Fibroblast of skin of left biceps (primary cell): Measurements from ENCODE around the gene CTSW.

ENCODE experiments used
- DNase-seq, 2 experiments: peaks; one replicate each; pipeline ENCODE4 v3.0.0-alpha.2; 2013; ENCODE audit warnings: low read depth in 2 of 2

CTSW gene

GRCh38 chr11:65867284-65868071, 12.2 kb upstream of the CTSW start:
- no peak for DNase-seq

DNA sequence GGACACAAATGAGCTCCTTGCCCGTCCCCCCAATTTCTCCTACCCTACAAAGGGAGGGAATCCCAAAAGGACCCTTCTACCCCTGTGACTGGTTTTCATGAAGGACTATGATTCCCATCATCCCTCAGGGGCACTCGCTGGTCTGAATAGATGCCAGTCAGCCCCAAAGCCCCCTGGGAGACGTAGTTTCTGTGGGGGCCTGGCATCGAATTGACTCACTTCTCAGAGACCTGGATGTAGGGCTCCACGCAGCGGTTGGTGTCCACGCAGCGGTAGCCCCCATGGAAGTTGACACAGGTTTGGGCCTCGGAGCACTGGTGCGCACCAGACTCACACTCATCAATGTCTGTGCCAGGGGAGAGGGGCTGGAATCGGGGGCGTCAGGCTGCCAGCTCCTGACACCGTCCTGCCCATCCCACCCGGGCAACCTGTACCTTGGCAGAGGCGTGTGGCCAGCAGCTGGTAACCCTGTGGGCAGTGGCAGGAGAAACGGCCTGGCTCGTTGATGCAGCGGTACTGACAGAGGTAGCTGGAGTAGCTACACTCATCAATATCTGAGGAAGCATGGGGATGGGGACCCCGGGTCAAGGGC, 11.5 kb upstream of the CTSW start:
- no peak for DNase-seq

- no peak for DNase-seq
Observed at GRCh38 chr11:65868907-65869306, 10.7 kb upstream of the CTSW start.

- no peak for DNase-seq
Observed at GRCh38 chr11:65869643-65870306, 9.9 kb upstream of the CTSW start.

DNA sequence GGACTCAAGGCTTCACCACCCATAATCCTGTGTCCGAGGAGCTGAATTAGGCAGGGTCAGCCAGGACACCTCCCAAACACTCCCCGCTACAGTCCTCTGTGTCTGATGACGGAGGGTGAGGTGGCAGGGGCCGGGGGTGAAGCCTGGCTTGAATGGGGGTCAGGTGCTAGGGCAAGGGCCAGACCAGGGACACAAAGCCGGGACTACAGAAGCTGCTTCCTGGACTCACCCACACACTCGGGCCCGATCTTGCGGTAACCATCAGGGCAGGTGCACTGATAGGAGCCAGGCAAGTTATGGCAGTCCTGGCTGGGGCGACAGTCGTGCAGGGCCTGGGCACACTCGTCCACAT, 9.4 kb upstream of the CTSW start:
- DNase-seq = no peak

GRCh38 chr11:65870706-65871681, 8.6 kb upstream of the CTSW start:
- DNase-seq = no peak

- DNase-seq = no peak
Observed at GRCh38 chr11:65871811-65872548, 7.7 kb upstream of the CTSW start.

DNA sequence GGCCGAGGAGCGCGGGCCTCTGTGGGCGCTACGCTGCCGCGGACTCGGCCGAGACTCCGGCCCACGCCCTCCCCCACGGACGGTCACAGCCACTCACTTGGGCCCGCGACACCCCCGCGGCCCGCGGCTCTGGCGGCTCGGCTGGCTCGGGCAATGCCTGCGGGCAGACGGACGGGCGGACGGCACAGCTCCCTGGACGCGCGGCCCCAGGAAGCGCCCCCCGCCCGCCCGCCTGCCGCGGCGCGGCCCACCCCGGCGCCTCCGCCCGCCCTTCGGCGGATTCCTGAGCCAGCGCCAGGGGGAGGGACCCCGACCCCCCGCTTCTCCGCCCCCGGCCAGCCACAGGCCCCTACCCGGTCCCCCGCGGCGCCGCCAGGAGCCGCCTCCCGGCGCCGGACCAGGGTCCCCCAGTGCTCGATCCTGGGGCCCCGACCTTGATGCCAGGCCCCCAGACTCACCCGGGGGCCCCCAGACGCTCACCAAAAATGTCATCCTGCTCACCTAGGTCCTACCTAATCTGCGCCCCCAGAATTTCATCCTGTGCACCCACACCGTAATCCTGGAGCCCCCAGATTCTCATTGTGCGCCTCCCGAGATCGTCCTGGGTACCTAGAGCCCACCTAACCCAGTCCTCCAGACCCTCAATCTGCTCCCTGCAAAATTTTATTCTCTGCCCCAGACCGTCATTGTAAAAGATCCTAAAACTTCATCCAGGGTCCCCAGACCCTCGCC, 6.9 kb upstream of the CTSW start, which contains the start of gene EFEMP2:
Gene EFEMP2 (minus strand): TSS at position 215 of the 732 bp plus-strand sequence. CDS start 446 bp downstream, outside the sequence.
- no peak for DNase-seq

- peak; percentile 75 for DNase-seq
Observed at GRCh38 chr11:65873318-65874156, 6.1 kb upstream of the CTSW start.

DNA sequence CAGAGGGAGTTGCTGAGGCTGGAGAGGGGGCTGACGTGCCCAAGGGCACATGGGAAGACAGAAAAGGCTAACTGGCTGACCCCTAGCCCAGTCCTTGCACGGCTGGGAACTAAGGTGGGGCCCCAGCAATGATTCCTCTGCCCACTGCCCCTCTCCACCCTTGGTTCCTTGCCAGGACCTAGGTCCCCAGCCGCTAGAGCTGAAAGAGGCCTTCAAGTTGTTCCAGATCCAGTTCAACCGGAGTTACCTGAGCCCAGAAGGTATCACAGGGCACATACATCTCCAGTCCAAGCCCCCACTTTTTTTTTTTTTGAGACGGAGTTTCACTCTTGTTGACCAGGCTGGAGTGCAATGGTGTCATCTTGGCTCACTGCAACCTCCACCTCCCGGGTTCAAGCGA, 390 bp downstream of the CTSW start:
- no peak for DNase-seq

DNA sequence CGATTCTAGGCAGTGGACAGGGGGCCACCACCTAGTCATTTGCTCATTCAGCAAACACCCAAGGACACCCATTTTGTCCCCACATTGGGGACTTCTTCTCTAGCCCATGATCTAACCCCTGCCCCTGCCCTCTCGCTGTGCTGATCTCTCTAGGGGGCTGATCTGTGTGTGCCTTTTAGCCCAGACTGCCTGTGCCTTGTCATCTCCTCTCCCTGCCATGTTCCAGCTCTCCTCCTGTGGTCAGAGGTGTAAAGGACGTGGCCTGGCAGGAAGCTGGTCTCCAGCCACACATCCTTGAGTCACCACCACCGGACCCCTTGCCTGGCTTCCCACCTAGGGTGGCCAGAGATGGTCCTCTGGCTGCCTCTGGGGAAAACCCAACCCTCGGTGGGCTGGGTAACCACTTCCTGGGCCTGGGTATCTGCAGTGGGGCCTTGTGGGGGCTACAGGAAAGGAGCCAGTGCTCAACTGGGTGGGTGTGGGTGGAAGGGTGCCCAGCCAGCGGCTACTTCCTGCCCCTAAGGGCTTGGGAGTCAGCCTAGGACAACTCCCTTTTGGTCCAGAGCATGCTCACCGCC, 1.3 kb downstream of the CTSW start:
- DNase-seq = no peak

DNA sequence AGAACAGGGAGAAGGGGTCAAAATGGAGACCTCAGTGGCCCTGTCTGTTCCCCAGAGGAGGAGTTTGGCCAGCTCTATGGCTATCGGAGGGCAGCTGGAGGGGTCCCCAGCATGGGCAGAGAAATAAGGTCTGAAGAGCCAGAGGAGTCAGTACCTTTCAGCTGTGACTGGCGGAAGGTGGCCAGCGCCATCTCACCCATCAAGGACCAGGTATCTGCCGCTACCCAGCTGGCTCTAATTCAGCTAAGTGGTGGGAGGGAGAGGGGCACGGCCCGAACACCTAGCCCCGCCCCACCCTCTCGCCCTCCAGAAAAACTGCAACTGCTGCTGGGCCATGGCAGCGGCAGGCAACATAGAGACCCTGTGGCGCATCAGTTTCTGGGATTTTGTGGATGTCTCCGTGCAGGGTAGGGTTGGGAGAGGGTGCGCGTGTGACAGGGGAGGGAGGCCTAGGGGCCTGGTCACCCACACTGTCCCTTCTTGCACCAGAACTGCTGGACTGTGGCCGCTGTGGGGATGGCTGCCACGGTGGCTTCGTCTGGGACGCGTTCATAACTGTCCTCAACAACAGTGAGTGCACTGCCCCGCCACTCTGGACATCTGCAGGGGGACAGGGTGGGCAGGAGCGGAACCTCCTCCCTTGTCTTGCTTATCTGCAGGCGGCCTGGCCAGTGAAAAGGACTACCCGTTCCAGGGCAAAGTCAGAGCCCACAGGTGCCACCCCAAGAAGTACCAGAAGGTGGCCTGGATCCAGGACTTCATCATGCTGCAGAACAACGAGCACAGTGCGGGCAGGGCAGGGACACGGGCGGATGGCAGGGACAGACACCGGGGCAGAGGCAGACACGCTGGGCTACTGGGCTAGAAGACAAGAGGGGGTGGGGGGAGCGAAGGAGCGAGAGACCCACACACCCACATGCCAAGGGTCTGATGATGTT, 2.8 kb downstream of the CTSW start:
- no peak for DNase-seq

DNA sequence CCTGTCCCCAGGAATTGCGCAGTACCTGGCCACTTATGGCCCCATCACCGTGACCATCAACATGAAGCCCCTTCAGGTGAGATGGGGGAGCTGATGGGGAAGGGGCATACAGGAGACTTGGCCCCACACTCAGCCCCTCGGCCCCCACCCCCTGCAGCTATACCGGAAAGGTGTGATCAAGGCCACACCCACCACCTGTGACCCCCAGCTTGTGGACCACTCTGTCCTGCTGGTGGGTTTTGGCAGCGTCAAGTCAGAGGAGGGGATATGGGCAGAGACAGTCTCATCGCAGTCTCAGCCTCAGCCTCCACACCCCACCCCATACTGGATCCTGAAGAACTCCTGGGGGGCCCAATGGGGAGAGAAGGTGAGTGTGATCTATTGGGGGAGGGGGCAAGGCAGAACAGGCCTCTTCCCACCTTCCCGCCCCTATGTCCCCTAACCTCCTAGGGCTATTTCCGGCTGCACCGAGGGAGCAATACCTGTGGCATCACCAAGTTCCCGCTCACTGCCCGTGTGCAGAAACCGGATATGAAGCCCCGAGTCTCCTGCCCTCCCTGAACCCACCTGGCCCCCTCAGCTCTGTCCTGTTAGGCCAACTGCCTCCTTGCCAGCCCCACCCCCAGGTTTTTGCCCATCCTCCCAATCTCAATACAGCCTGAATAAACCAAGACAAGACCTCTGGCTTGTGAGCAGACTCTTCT, 3.6 kb downstream of the CTSW start:
- DNase-seq = no peak

DNA sequence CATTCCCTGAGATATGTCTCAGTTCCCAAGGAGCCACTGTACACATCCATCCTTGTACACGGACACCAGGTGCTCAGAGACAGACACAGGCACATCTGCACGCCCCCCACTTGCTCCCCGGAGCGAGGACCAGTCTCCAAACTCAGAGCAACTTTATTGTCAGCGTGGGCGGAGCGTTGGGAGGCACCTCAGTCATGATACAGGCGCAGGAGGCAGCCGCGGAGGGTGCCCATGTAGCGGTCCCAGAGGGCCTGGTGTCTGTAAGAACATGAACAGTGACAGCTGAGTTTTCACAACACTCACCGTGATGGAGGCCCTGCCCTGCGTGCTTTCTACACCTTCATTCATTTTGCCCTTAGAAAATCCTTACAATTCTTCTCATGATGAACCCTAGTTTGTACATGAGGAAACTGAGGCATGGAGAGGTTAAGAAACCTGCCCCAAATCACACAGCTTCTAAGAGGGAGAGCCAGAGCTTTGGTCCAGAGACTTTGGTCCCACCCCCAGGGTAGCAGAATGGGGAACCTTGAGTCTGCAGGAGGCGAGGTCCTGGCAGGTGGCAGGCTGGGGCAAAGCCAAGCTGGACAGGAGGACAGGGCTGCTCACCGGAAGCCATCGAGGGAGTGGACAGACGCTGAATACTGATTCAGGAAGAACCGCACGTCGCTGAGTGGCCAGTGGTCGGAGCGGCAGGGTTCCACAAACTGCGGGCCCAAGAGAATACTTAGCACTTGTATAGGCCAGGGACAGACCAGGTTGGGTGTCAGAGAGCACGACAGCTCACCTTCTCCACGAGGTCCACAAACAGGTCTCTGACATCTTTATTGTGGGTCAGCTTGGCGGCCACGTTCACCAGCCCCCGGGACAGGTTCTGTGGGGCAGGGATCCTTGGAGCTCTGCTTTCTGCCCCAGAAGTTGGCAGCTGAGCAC, 4.4 kb downstream of the CTSW start:
- DNase-seq = no peak

- DNase-seq = no peak
Observed at GRCh38 chr11:65884716-65885092, 5.1 kb downstream of the CTSW start.

- DNase-seq = no peak
Observed at GRCh38 chr11:65885231-65885630, 5.6 kb downstream of the CTSW start.
